Measurements from ENCODE around the gene PIGO. TPM values are rescaled to one million over a fixed set of nuclear protein-coding genes. Genes with fewer than 3 reads are reported as not detected.

PIGO gene
- polyA plus RNA-seq, 6 donors from 2014 or later, result 24.8 to 31.4 (median 26.9) TPM

GRCh38 chr9:35073279-35073612 is 23.1 kb downstream of the PIGO start:
- peaks cover 29 to 46% (median 42%) of the 10 kb centered on the region in 3 donors for H3K4me1 Mint-ChIP-seq
- H3K4me3 Mint-ChIP-seq, result peak overlapping the region in 7 of 8 donors; percentile 80 to 98 (median 91)
- no peak for DNase-seq
- peaks cover 0 to 2% (median 0%) of the 10 kb centered on the region in 7 donors for H3K9me3 Mint-ChIP-seq
- ATAC-seq (ENCODE audit: low read depth in 2 of 2), result no peak
- H3K27ac Mint-ChIP-seq, result peak overlapping the region; percentile 79 to 98 (median 93)
- H3K36me3 Mint-ChIP-seq, result no peaks in the 10 kb centered on the region
- H3K27me3 Mint-ChIP-seq, result no peaks in the 10 kb centered on the region

GRCh38 chr9:35072461-35073278 is 23.7 kb downstream of the PIGO start, which contains the start of gene VCP:
Gene VCP, minus strand, starts transcription at chr9:35072625. Its CDS starts 272 bp downstream, at chr9:35072353.
- no peaks in the 10 kb centered on the region for H3K27me3 Mint-ChIP-seq
- peak within 1 kb of the TSS; percentile 87 to 98 (median 94) for H3K4me3 Mint-ChIP-seq
- H3K27ac Mint-ChIP-seq, result peak within 1 kb of the TSS; percentile 90 to 98 (median 95)

GRCh38 chr9:35071814-35072460 is 24.5 kb downstream of the PIGO start:
- H3K36me3 Mint-ChIP-seq, result peaks cover 7 to 10% of the 10 kb centered on the region in 2 donors
- peak; percentile 83 for DNase-seq
- peak overlapping the region; percentile 90 to 98 (median 95) for H3K27ac Mint-ChIP-seq
- peak; percentile 50 to 56 for ATAC-seq (ENCODE audit: low read depth in 2 of 2)
- H3K9me3 Mint-ChIP-seq, result peaks cover 0 to 2% (median 0%) of the 10 kb centered on the region in 7 donors
- peak overlapping the region; percentile 87 to 98 (median 94) for H3K4me3 Mint-ChIP-seq
- H3K27me3 Mint-ChIP-seq, result no peaks in the 10 kb centered on the region
- H3K4me1 Mint-ChIP-seq, result peaks cover 31 to 51% (median 50%) of the 10 kb centered on the region in 3 donors

More at GRCh38 chr9:35072461-35073278, 23.7 kb downstream of the PIGO start, which contains the start of gene VCP:
- Mint-ChIP-seq H3K9me3 (peaks cover 0 to 2% (median 0%) of the 10 kb centered on the region in 7 donors), H3K36me3 (peaks cover 0 to 5% of the 10 kb centered on the region in 2 donors), H3K4me1 (peaks cover 30 to 46% (median 43%) of the 10 kb centered on the region in 3 donors)
- DNase-seq (peak; percentile 98), ATAC-seq (ENCODE audit: low read depth in 2 of 2) (peak; percentile 86 to 88)

GRCh38 chr9:35070823-35071813 is 25.3 kb downstream of the PIGO start:
- peaks cover 0 to 2% (median 0%) of the 10 kb centered on the region in 7 donors for H3K9me3 Mint-ChIP-seq
- ATAC-seq (ENCODE audit: low read depth in 2 of 2) (no peak), DNase-seq (peak; percentile 47)
- H3K27me3 Mint-ChIP-seq, result no peaks in the 10 kb centered on the region
- peak overlapping the region; percentile 87 to 98 (median 94) for H3K4me3 Mint-ChIP-seq
- H3K4me1 Mint-ChIP-seq, result peaks cover 31 to 55% (median 55%) of the 10 kb centered on the region in 3 donors
- peaks cover 12 to 15% of the 10 kb centered on the region in 2 donors for H3K36me3 Mint-ChIP-seq
- peak overlapping the region; percentile 88 to 98 (median 95) for H3K27ac Mint-ChIP-seq

GRCh38 chr9:35069020-35069419 is 27.4 kb downstream of the PIGO start:
- Mint-ChIP-seq H3K4me1 (peaks cover 31 to 55% (median 50%) of the 10 kb centered on the region in 3 donors), H3K27me3 (no peaks in the 10 kb centered on the region), H3K36me3 (peaks cover 12 to 15% of the 10 kb centered on the region in 2 donors), H3K9me3 (peaks cover 0 to 2% (median 0%) of the 10 kb centered on the region in 7 donors), H3K27ac (peak overlapping the region in 2 of 6 donors; percentile 36 to 50), H3K4me3 (peak overlapping the region in 7 of 8 donors; percentile 42 to 98 (median 68))
- ATAC-seq (ENCODE audit: low read depth in 2 of 2) (no peak), DNase-seq (no peak)

- ATAC-seq (ENCODE audit: low read depth in 2 of 2), result no peak
- Mint-ChIP-seq H3K9me3 (no peaks in the 10 kb centered on the region), H3K36me3 (peaks cover 30 to 33% of the 10 kb centered on the region in 2 donors), H3K27ac (peak overlapping the region in 1 of 6 donors; percentile 61), H3K4me1 (peaks cover 25 to 47% (median 43%) of the 10 kb centered on the region in 3 donors), H3K4me3 (peak overlapping the region in 1 of 8 donors; percentile 10), H3K27me3 (no peaks in the 10 kb centered on the region)
- DNase-seq, result no peak
Measured at GRCh38 chr9:35067056-35067455, 29.3 kb downstream of the PIGO start.

GRCh38 chr9:35060548-35061207 is 35.7 kb downstream of the PIGO start:
- Mint-ChIP-seq H3K27ac (peak overlapping the region in 4 of 6 donors; percentile 26 to 88 (median 66)), H3K4me3 (no peak overlapping the region)

GRCh38 chr9:35059438-35059837 is 37.0 kb downstream of the PIGO start:
- Mint-ChIP-seq H3K27me3 (no peaks in the 10 kb centered on the region), H3K27ac (no peak overlapping the region), H3K9me3 (no peaks in the 10 kb centered on the region), H3K4me3 (no peak overlapping the region), H3K4me1 (peaks cover 0 to 10% (median 3%) of the 10 kb centered on the region in 3 donors), H3K36me3 (peaks cover 47 to 48% of the 10 kb centered on the region in 2 donors)
- DNase-seq, result no peak
- no peak for ATAC-seq (ENCODE audit: low read depth in 2 of 2)

More at GRCh38 chr9:35060548-35061207, 35.7 kb downstream of the PIGO start:
- H3K9me3 Mint-ChIP-seq, result no peaks in the 10 kb centered on the region
- H3K27me3 Mint-ChIP-seq, result no peaks in the 10 kb centered on the region
- H3K36me3 Mint-ChIP-seq, result peaks cover 43 to 45% of the 10 kb centered on the region in 2 donors
- peaks cover 0 to 10% (median 3%) of the 10 kb centered on the region in 3 donors for H3K4me1 Mint-ChIP-seq
- DNase-seq (no peak), ATAC-seq (ENCODE audit: low read depth in 2 of 2) (no peak)

GRCh38 chr9:35057271-35057620 is 39.1 kb downstream of the PIGO start:
- no peak for ATAC-seq (ENCODE audit: low read depth in 2 of 2)
- no peaks in the 10 kb centered on the region for H3K9me3 Mint-ChIP-seq
- no peak overlapping the region for H3K27ac Mint-ChIP-seq
- no peak overlapping the region for H3K4me3 Mint-ChIP-seq
- peaks cover 34 to 38% of the 10 kb centered on the region in 2 donors for H3K36me3 Mint-ChIP-seq
- no peaks in the 10 kb centered on the region for H3K27me3 Mint-ChIP-seq
- no peak for DNase-seq
- peaks cover 3 to 10% (median 3%) of the 10 kb centered on the region in 3 donors for H3K4me1 Mint-ChIP-seq

- Mint-ChIP-seq H3K27ac (no peak overlapping the region), H3K27me3 (no peaks in the 10 kb centered on the region), H3K36me3 (peaks cover 31 to 36% of the 10 kb centered on the region in 2 donors), H3K4me3 (no peak overlapping the region), H3K4me1 (peaks cover 3 to 10% (median 3%) of the 10 kb centered on the region in 3 donors), H3K9me3 (no peaks in the 10 kb centered on the region)
- ATAC-seq (ENCODE audit: low read depth in 2 of 2) (no peak), DNase-seq (no peak)
Measured at GRCh38 chr9:35056571-35057270, 39.7 kb downstream of the PIGO start.

GRCh38 chr9:35054871-35055644 is 41.3 kb downstream of the PIGO start:
- Mint-ChIP-seq H3K4me3 (no peak overlapping the region), H3K27me3 (no peaks in the 10 kb centered on the region), H3K27ac (peak overlapping the region in 1 of 6 donors; percentile 2), H3K36me3 (peaks cover 21 to 36% of the 10 kb centered on the region in 2 donors), H3K4me1 (peaks cover 9 to 17% (median 10%) of the 10 kb centered on the region in 3 donors), H3K9me3 (no peaks in the 10 kb centered on the region)
- DNase-seq (no peak), ATAC-seq (ENCODE audit: low read depth in 2 of 2) (no peak)

Data from naive B cell (primary cell).